Esophagus (tissue), 2 donors: Measurements from ENCODE around the gene ARMH2. TPM values are rescaled to one million over a fixed set of nuclear protein-coding genes. Genes with fewer than 3 reads are reported as not detected.
"Not testable (repeated sequence)": the region's sequence is repeated elsewhere in the genome, so short reads cannot be mapped to it uniquely, and the experiment has no call there.

Experiments
- H3K27ac ChIP-seq, 2 donors: one replicate each; pipeline ENCODE4 v1.5.1; 2013; ENCODE audit warnings: low read depth in 2 of 2, mild to moderate bottlenecking in 2 of 2, inconsistent platforms in 1 of 2, low read length in 1 of 2, moderate library complexity in 1 of 2
- H3K27me3 ChIP-seq, 2 donors: one replicate each; pipeline ENCODE4 v1.6.1; 2013; ENCODE audit warnings: low read length in 2 of 2, control low read depth in 1 of 2, mild to moderate bottlenecking in 1 of 2; ENCODE audit not compliant: insufficient read depth in 2 of 2, control insufficient read depth in 1 of 2
- H3K36me3 ChIP-seq, 2 donors: one replicate each; pipeline ENCODE4 v1.6.1; 2013; ENCODE audit warnings: low read length in 1 of 2; ENCODE audit not compliant: control insufficient read depth in 2 of 2, insufficient read depth in 2 of 2
- H3K4me1 ChIP-seq, 2 donors: one replicate each; pipeline ENCODE4 v1.6.1; 2013; ENCODE audit warnings: low read length in 1 of 2; ENCODE audit not compliant: control insufficient read depth in 2 of 2, insufficient read depth in 2 of 2
- H3K4me3 ChIP-seq, 2 donors: one replicate each; pipeline ENCODE4 v1.5.1; 2013; ENCODE audit warnings: low read length in 2 of 2, mild to moderate bottlenecking in 2 of 2, low read depth in 1 of 2, moderate library complexity in 1 of 2
- H3K9me3 ChIP-seq, 2 donors: one replicate each; pipeline ENCODE4 v1.6.1; 2013; ENCODE audit warnings: mild to moderate bottlenecking in 2 of 2, low read depth in 1 of 2, low read length in 1 of 2, moderate library complexity in 1 of 2; ENCODE audit not compliant: control insufficient read depth in 2 of 2, insufficient read depth in 1 of 2
- WGBS, 2 donors: extraction: QIAGEN DNeasy Blood & Tissue Kit; methylation state at CpG; one replicate each; pipeline ENCODE4 v1.1.7; 2013; 5-methylcytosine and 5-hydroxymethylcytosine counted together
- polyA plus RNA-seq, 2 donors: library from polyadenylated mRNA; stranded (reverse); fragments of 200-250 nt; gene quantifications; one replicate each; pipeline ENCODE4 v1.2.3, GENCODE V29; 2013
- donor health status: healthy with polysubstance abuse.
- donor health status: Bipolar disorder and iron deficiency.

The ARMH2 gene
- polyA plus RNA-seq, 2 donors: not detected

GRCh38 chr6:24768361-24768760 is 30.4 kb downstream of the ARMH2 start:
- no peak overlapping the region for H3K27ac ChIP-seq
- 94 to 95% methylated on average over 5 of the region's 5 CpGs for WGBS, 2 donors
- H3K4me1 ChIP-seq: no peaks in the 10 kb centered on the region
- no peaks in the 10 kb centered on the region for H3K9me3 ChIP-seq
- no peaks in the 10 kb centered on the region for H3K36me3 ChIP-seq
- no peak overlapping the region for H3K4me3 ChIP-seq
- no peaks in the 10 kb centered on the region for H3K27me3 ChIP-seq

- H3K36me3 ChIP-seq: no peaks in the 10 kb centered on the region
- no peak overlapping the region for H3K4me3 ChIP-seq
- H3K9me3 ChIP-seq: no peaks in the 10 kb centered on the region
- 46 to 47% methylated on average over 9 of the region's 9 CpGs for WGBS, 2 donors
- H3K4me1 ChIP-seq: no peaks in the 10 kb centered on the region
- no peaks in the 10 kb centered on the region for H3K27me3 ChIP-seq
- no peak overlapping the region for H3K27ac ChIP-seq
These were observed 31.8 kb downstream of the ARMH2 start for GRCh38 chr6:24766680-24767462.

- H3K27me3 ChIP-seq, H3K9me3 ChIP-seq, H3K27ac ChIP-seq, H3K4me3 ChIP-seq, H3K4me1 ChIP-seq, H3K36me3 ChIP-seq: not testable (repeated sequence)
- WGBS, 2 donors: 88 to 95% methylated on average over 13 to 26 of the region's 26 CpGs
These were observed 32.7 kb downstream of the ARMH2 start for GRCh38 chr6:24765968-24766367.

GRCh38 chr6:24764833-24765828 is 33.6 kb downstream of the ARMH2 start:
- not testable (repeated sequence) for H3K4me3 ChIP-seq, H3K36me3 ChIP-seq, H3K27ac ChIP-seq, H3K9me3 ChIP-seq, H3K4me1 ChIP-seq, H3K27me3 ChIP-seq
- 87 to 89% methylated on average over 19 to 20 of the region's 20 CpGs for WGBS, 2 donors

GRCh38 chr6:24763578-24763977 is 35.1 kb downstream of the ARMH2 start:
- Histone ChIP-seq H3K4me3 (no peak overlapping the region), H3K9me3 (no peaks in the 10 kb centered on the region), H3K27me3 (no peaks in the 10 kb centered on the region), H3K27ac (no peak overlapping the region), H3K36me3 (no peaks in the 10 kb centered on the region), H3K4me1 (peaks cover 0 to 2% of the 10 kb centered on the region in 2 donors)
- 54 to 72% methylated on average over 3 of the region's 3 CpGs for WGBS, 2 donors

GRCh38 chr6:24761851-24762250 is 36.9 kb downstream of the ARMH2 start:
- Histone ChIP-seq H3K4me3 (no peak overlapping the region), H3K27ac (no peak overlapping the region), H3K4me1 (peaks cover 0 to 2% of the 10 kb centered on the region in 2 donors), H3K9me3 (no peaks in the 10 kb centered on the region), H3K36me3 (no peaks in the 10 kb centered on the region), H3K27me3 (no peaks in the 10 kb centered on the region)

- Histone ChIP-seq H3K36me3 (no peaks in the 10 kb centered on the region), H3K27ac (no peak overlapping the region), H3K27me3 (no peaks in the 10 kb centered on the region), H3K4me3 (no peak overlapping the region), H3K9me3 (no peaks in the 10 kb centered on the region), H3K4me1 (peaks cover 0 to 2% of the 10 kb centered on the region in 2 donors)
- WGBS, 2 donors: 89 to 90% methylated on average over 16 to 17 of the region's 17 CpGs
These were observed 37.4 kb downstream of the ARMH2 start for GRCh38 chr6:24761193-24761835.

GRCh38 chr6:24760210-24760609 is 38.5 kb downstream of the ARMH2 start:
- no peaks in the 10 kb centered on the region for H3K27me3 ChIP-seq
- WGBS, 2 donors: 95 to 98% methylated on average over 5 of the region's 5 CpGs
- H3K36me3 ChIP-seq: no peaks in the 10 kb centered on the region
- H3K4me3 ChIP-seq: no peak overlapping the region
- no peaks in the 10 kb centered on the region for H3K9me3 ChIP-seq
- peaks cover 0 to 2% of the 10 kb centered on the region in 2 donors for H3K4me1 ChIP-seq
- H3K27ac ChIP-seq: no peak overlapping the region

- WGBS, 2 donors: 96% methylated on average over 3 of the region's 3 CpGs
These were observed 39.0 kb downstream of the ARMH2 start for GRCh38 chr6:24759718-24760117.

More at GRCh38 chr6:24759718-24760117, 39.0 kb downstream of the ARMH2 start:
- H3K27ac ChIP-seq: no peak overlapping the region
- H3K4me1 ChIP-seq: peaks cover 0 to 2% of the 10 kb centered on the region in 2 donors
- no peaks in the 10 kb centered on the region for H3K27me3 ChIP-seq
- no peak overlapping the region for H3K4me3 ChIP-seq
- no peaks in the 10 kb centered on the region for H3K9me3 ChIP-seq
- H3K36me3 ChIP-seq: no peaks in the 10 kb centered on the region
